Body of pancreas (tissue), 4 donors: ENCODE data around the gene ANAPC1. TPM values are rescaled to one million over a fixed set of nuclear protein-coding genes. Genes with fewer than 3 reads are reported as not detected.
"Not testable (repeated sequence)": the region's sequence is repeated elsewhere in the genome, so short reads cannot be mapped to it uniquely, and the experiment has no call there.

ENCODE experiments used
- ATAC-seq: fragments of 150-250 bp; one replicate; pipeline ENCODE4 v1.9.1; 2016
- DNase-seq, 4 donors: peaks; one replicate each; pipeline ENCODE4 v3.0.0-alpha.2; 2019
- H3K27ac ChIP-seq, 4 donors: fragments of 200-600 bp; sonication (generic); 1 replicate in 3 of 4; 2 replicates in 1 of 4; pipeline versions ENCODE4 v1.5.1 to v1.6.1; 2016 to 2019; ENCODE audit warnings: mild to moderate bottlenecking in 1 of 4, mixed read lengths in 1 of 4, moderate library complexity in 1 of 4
- H3K27me3 ChIP-seq, 2 donors: fragments of 200-600 bp; sonication (generic); one replicate each; pipeline ENCODE4 v1.6.0; 2016; ENCODE audit warnings: mild to moderate bottlenecking in 1 of 2
- H3K36me3 ChIP-seq, 2 donors: fragments of 200-600 bp; sonication (generic); replicated peaks in 1 of 2; 2 replicates each; pipeline ENCODE4 v1.5.1; 2016; ENCODE audit warnings: low read depth in 2 of 2; ENCODE audit not compliant: insufficient read depth in 1 of 2
- H3K4me1 ChIP-seq: fragments of 200-600 bp; sonication (generic); one replicate; pipeline ENCODE4 v1.6.0; 2016
- H3K4me3 ChIP-seq, 2 donors: fragments of 200-600 bp; sonication (generic); 1 replicate in 1 of 2; 2 replicates in 1 of 2; pipeline ENCODE4 v1.5.1; 2016 to 2019
- H3K9me3 ChIP-seq, 3 donors: fragments of 200-600 bp; sonication (generic); 1 replicate in 2 of 3; 2 replicates in 1 of 3; pipeline ENCODE4 v1.5.1; 2016
- POLR2A ChIP-seq, 3 donors: fragments of 450-650 bp; IDR thresholded peaks; one replicate each; pipeline ENCODE4 v1.6.1; 2016; ENCODE audit warnings: antibody characterized with exemption in 3 of 3, mild to moderate bottlenecking in 2 of 3
- WGBS, 2 donors: methylation state at CpG; one replicate each; pipeline ENCODE4 v1.1.5; 2017; 5-methylcytosine and 5-hydroxymethylcytosine counted together
- intact Hi-C: fragments of 100-400 bp; cut with DNase I; formaldehyde crosslinking; loops from one replicate; pipeline ENCODE4 v1.15.1; 2023
- total RNA-seq, 2 donors: library from RNA; depleted of rRNA; stranded (reverse); fragments of >200 nt; gene quantifications; one replicate each; pipeline ENCODE4 v1.1.0, GENCODE V29; 2016
- TF ChIP-seq, protein P1 (sequence below), 7 experiments: fragments of 450-650 bp in 4 of 7; fragments of 200-600 bp in 3 of 7; sonication (generic) in 3 of 7; IDR thresholded peaks; one replicate each; pipeline ENCODE4 v1.5.1; 2016 to 2019; ENCODE audit warnings: antibody characterized with exemption in 7 of 7

ANAPC1 gene
- total RNA-seq, 2 donors from 2014 or later = 40.2 to 67.2 TPM

DNA sequence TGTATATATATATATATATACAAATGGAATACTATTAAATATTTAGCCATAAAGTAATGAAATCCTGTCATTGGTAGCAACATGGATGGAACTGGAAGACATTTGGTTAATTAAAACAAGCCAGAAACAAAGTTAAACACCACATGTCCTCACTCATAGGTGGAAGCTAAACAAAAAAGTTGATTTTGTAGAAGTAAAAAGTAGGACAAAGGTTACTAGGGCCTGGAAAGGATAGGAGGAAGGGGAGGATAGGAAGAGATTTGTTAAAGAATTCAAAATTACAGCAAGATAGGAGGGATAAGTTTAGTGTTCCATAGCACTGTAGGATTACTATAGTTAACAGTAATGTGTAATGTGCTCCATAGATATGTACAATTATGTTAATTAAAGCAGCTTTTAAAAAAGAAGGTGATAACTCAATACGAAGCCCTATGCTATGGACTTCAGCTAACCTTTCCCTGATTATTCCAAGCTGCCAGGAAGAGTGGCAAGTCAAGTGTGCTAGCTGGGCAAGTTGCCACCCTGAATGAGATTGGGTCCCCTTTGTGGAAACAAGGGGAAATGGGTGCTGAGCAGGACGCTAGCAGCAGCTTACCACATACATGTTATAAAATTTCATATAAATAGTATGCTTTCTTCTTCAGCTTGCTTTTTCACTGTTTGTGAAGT, 26.8 kb upstream of the ANAPC1 start:
- peak; percentile 36 to 80 (median 48) for DNase-seq
- TF ChIP-seq, protein P1, sequence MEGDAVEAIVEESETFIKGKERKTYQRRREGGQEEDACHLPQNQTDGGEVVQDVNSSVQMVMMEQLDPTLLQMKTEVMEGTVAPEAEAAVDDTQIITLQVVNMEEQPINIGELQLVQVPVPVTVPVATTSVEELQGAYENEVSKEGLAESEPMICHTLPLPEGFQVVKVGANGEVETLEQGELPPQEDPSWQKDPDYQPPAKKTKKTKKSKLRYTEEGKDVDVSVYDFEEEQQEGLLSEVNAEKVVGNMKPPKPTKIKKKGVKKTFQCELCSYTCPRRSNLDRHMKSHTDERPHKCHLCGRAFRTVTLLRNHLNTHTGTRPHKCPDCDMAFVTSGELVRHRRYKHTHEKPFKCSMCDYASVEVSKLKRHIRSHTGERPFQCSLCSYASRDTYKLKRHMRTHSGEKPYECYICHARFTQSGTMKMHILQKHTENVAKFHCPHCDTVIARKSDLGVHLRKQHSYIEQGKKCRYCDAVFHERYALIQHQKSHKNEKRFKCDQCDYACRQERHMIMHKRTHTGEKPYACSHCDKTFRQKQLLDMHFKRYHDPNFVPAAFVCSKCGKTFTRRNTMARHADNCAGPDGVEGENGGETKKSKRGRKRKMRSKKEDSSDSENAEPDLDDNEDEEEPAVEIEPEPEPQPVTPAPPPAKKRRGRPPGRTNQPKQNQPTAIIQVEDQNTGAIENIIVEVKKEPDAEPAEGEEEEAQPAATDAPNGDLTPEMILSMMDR (IDR thresholded peaks at IDR 0.05) = no peak
- TF ChIP-seq POLR2A (IDR thresholded peaks at IDR 0.05) = no peak
- ATAC-seq = peak; percentile 48

GRCh38 chr2:111909997-111910396, 26.0 kb upstream of the ANAPC1 start:
- 90 to 93% methylated on average over 4 of the region's 4 CpGs for WGBS, 2 donors
- intact Hi-C loops, DNase-seq, H3K36me3 ChIP-seq, ATAC-seq, H3K4me3 ChIP-seq, H3K9me3 ChIP-seq, H3K27me3 ChIP-seq: not testable (repeated sequence)
- Histone ChIP-seq H3K4me1 (peaks cover 44% of the 10 kb centered on the region), H3K27ac (peak overlapping the region in 1 of 4 donors; percentile 53)

More for the DNA sequence above, 26.8 kb upstream of the ANAPC1 start:
- Histone ChIP-seq H3K36me3 (no peaks in the 10 kb centered on the region), H3K9me3 (no peaks in the 10 kb centered on the region), H3K27me3 (no peaks in the 10 kb centered on the region), H3K27ac (peak overlapping the region in 2 of 4 donors; percentile 4 to 53), H3K4me1 (peaks cover 42% of the 10 kb centered on the region), H3K4me3 (no peak overlapping the region)
- 35 to 43% methylated on average over 2 of the region's 2 CpGs for WGBS, 2 donors
- intact Hi-C loops = no loop called here

DNA sequence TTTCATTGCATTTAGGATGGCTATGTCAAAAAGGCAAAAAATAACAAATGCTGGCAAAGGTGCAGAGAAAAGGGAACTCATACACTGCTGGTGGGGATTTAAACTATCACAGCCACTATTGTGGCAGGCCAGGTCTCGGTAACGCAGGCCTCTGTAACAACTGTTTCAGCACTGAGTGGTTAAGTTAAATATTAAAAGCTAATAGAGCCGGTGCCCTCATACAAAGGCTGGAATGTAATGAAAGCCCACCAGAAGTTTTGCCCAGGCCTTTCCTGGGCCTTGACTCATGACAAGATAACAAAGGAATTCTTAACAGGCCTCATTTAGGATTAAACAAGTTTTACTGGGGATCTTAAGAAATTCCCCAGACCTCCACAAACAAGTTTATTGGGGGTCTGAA, 25.1 kb upstream of the ANAPC1 start:
- no peaks in the 10 kb centered on the region for H3K36me3 ChIP-seq
- peaks cover 53% of the 10 kb centered on the region for H3K4me1 ChIP-seq
- DNase-seq = no peak
- no peaks in the 10 kb centered on the region for H3K27me3 ChIP-seq
- TF ChIP-seq POLR2A (IDR thresholded peaks at IDR 0.05) = no peak
- TF ChIP-seq, protein P1 (IDR thresholded peaks at IDR 0.05) = no peak
- no peak for ATAC-seq
- no peaks in the 10 kb centered on the region for H3K9me3 ChIP-seq
- 35 to 37% methylated on average over 3 of the region's 3 CpGs for WGBS, 2 donors
- intact Hi-C loops = no loop called here
- H3K27ac ChIP-seq = peak overlapping the region in 2 of 4 donors; percentile 27 to 52
- H3K4me3 ChIP-seq = no peak overlapping the region

GRCh38 chr2:111908578-111908977, 24.6 kb upstream of the ANAPC1 start:
- Histone ChIP-seq H3K9me3 (no peaks in the 10 kb centered on the region), H3K4me3 (no peak overlapping the region), H3K27me3 (no peaks in the 10 kb centered on the region), H3K4me1 (peaks cover 53% of the 10 kb centered on the region), H3K36me3 (no peaks in the 10 kb centered on the region), H3K27ac (peak overlapping the region in 2 of 4 donors; percentile 27 to 52)
- intact Hi-C loops = no loop called here
- peak in 1 of 4 donors; percentile 20 for DNase-seq
- 36 to 56% methylated on average over 1 of the region's 1 CpG for WGBS, 2 donors
- TF ChIP-seq, protein P1 (IDR thresholded peaks at IDR 0.05) = no peak
- no peak for TF ChIP-seq POLR2A (IDR thresholded peaks at IDR 0.05)
- no peak for ATAC-seq

DNA sequence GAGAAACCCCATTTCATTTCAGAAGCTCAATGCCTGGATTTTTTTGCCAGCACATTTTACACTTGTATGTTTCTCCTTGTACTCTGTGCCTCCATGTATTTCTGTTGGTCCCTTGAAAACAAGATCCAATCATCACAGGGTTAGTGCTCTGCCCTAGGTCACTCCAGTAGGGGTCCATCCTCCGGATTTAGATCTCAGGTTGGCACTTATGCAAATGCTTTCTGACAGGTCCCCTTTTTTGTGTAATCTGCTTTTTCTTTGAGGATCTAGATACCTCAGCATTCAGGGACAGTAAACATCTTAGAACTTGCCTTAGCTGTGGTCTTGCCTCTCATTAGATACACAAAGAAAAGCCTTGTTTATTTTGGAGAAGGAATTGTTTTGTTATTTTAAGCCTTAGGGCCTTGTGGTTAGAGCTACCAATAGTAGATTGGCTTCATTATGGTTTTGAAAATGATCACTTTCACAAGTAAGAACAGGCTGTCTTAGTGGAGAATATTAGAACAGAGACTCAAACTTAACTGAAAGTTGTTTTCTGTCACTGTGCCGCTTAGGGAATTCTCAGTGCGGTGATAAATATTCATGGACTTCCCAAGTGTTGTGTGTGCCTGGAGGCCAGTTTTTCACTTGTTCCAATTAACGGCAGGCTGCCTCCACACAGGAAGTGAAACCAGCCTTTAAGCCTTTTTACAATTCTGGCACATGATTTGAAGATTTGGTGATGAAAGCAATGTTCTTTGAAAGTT, 22.2 kb upstream of the ANAPC1 start:
- Histone ChIP-seq H3K4me1 (peaks cover 58% of the 10 kb centered on the region), H3K4me3 (no peak overlapping the region), H3K27me3 (no peaks in the 10 kb centered on the region), H3K9me3 (no peaks in the 10 kb centered on the region), H3K27ac (peak overlapping the region in 3 of 4 donors; percentile 28 to 36 (median 30)), H3K36me3 (no peaks in the 10 kb centered on the region)
- 27 to 37% methylated on average over 4 of the region's 4 CpGs for WGBS, 2 donors
- TF ChIP-seq, protein P1 (IDR thresholded peaks at IDR 0.05) = no peak
- TF ChIP-seq POLR2A (IDR thresholded peaks at IDR 0.05) = no peak
- DNase-seq = peak in 2 of 4 donors; percentile 5 to 28
- ATAC-seq = no peak
- intact Hi-C loops = no loop called here

DNA sequence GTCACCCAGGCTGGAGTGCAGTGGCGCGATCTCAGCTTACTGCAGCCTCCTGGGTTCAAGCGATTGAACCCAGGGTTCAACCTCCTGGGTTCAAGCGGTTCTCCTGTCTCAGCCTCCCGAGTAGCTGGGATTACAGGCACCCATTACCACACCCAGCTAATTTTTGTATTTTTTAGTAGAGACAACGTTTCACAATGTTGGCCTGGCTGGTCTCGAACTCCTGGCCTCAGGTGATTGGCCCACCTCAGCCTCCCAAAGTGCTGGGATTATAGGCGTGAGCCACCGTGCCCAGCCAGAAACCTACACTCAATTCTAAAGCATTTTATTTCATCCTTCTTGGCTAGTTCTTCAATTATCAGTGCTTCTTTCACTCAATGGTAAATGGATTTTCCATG, 21.5 kb upstream of the ANAPC1 start:
- H3K4me3 ChIP-seq, DNase-seq, H3K27me3 ChIP-seq, ATAC-seq, H3K9me3 ChIP-seq, intact Hi-C loops, H3K36me3 ChIP-seq: not testable (repeated sequence)
- peaks cover 58% of the 10 kb centered on the region for H3K4me1 ChIP-seq
- WGBS, 2 donors = 95 to 96% methylated on average over 9 of the region's 9 CpGs
- peak overlapping the region in 2 of 4 donors; percentile 30 to 36 for H3K27ac ChIP-seq
